ENCODE results near the gene NOTUM.
"Not testable (repeated sequence)": the region's sequence is repeated elsewhere in the genome, so short reads cannot be mapped to it uniquely, and the experiment has no call there.

NOTUM gene

DNA sequence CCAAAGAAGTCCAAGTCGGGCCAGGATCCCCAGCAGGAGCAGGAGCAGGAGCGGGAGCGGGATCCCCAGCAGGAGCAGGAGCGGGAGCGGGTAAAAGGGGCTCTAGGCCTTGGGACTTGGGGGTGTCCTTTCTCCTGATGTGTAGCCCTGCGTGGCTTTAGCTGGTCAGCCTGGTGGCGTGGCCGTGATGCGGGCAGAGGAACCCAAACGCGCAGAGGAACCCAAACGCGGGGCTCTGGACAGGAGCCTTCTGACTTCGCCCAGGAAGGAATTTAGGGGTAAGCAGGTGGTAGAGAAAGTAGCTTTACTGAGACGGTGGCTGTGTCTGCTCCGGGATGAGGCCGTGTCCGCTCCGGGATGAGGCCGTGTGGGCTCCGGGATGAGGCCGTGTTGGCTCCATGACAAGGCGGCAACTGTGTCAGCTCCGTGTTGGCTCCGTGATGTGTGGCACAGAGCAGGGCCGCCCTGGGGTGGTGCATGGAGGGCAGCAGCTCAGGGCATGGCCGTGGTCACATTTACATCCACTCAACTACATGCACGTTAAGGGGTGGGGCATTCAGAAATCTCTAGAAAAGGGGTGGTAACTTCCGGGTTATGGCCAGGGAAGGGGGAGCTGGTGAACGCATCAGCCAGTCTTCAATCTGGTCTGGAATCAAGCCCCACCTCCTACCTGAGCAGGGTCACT is 35.9 kb upstream of the NOTUM start:
- FAIRE-seq = no peak
- no peak for DNase-seq (ENCODE audit: insufficient read length, low spot score)

DNA sequence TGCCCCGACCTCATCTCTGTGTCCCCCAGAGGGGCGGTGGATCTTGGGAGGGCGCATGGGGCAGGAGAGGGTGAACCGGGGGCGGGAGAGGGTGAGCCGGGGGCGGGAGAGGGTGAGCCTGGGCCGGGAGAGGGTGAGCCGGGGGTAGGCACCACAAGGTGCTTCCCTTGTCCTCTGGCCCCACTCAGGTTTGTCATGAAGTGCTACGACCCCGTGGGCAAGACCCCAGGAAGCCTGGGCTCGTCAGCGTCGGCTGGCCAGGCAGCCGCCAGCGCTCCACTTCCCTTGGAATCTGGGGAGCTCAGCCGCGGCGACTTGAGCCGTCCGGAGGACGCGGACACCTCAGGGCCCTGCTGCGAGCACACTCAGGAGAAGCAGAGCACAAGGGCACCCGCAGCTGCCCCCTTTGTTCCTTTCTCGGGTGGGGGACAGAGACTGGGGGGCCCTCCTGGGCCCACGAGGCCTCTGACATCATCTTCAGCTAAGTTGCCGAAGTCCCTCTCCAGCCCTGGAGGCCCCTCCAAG is 35.3 kb upstream of the NOTUM start:
- FAIRE-seq (no peak), DNase-seq (ENCODE audit: insufficient read length, low spot score) (no peak)

DNA sequence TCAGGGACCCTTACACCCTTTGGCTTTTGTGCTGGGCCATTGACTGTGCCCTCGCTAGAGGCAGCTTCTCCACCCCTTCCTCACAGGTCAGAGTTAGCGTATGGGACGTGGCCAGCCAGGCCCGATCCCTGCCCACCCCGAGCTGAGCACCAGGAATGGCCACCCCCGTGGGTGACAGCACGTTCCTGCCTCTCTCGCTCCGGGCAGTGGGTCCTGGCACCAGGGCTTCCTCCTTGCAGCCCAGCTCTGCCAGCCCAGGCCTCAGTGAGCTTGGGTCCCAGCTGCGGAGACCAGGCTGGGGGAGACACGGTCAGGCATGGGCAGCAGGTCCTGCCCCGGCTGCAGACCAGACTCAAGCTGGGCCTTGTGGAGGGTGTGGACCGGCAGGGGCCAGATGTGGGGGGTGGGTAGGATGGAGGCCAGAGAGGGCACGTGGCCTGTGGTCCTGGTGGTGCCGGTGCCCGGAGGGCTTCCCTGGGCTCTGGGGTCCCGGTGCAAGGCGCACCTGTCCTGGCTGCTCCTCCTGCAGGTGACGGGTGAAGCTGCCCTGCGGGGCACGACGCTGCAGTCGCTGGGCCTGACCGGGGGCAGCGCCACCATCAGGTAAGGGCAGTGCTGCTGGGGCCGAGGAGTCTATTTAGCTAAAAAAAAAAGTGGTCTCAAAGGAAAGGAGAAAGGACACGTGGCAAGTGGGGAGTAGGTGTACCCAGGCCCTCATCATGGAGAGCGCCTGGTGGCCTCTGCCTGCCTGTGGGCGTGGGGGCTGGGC is 34.7 kb upstream of the NOTUM start:
- FAIRE-seq = no peak

DNA sequence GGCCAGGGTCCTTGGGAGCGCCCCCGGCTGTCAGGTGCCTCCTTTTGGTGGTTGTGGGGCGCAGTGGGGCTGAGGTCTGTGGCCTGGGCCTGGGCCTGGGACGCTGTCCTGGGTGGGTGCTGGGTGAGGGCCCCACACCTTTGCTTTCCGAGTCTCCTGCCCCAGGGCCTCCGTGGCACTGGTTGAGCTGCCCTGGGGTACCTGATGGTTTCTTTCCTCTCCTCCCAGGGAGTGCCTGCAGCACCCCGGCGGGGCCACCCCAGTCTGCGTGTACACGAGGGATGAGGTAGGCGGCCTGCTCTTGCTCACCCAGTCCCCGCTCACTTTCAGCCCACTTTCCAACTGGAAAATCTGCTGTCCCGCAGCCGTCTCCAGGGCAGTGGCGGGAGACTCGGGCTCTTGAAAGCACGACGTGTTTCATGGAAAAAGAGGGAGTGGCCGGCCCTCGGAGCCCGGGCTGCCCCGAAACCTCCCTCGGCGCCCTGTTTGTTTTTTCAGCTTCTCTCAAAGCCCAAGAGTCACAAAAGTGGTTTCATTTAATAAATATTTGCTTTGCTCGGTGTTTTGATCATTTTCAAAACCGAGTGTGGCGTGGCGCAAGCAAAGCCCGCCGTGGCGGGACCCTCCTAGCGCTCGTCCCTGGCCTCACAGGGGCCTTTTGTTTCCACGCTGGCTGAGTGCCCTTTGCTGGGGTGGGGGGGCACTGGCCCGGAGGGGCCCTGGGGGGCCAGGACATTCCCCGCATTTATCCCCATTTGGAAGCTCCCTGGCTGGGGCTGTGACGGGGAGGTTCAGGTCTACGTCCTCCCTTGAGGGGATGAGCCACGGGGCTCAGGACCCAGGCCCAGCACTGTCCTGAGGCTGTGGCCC is 33.8 kb upstream of the NOTUM start:
- DNase-seq (ENCODE audit: insufficient read length, low spot score) (no peak), FAIRE-seq (no peak)

More for the DNA sequence above, 34.7 kb upstream of the NOTUM start:
- DNase-seq (ENCODE audit: insufficient read length, low spot score) = no peak

- DNase-seq (ENCODE audit: insufficient read length, low spot score) (no peak), FAIRE-seq (no peak)
These were observed 33.0 kb upstream of the NOTUM start for GRCh38 chr17:81993729-81994592.

DNA sequence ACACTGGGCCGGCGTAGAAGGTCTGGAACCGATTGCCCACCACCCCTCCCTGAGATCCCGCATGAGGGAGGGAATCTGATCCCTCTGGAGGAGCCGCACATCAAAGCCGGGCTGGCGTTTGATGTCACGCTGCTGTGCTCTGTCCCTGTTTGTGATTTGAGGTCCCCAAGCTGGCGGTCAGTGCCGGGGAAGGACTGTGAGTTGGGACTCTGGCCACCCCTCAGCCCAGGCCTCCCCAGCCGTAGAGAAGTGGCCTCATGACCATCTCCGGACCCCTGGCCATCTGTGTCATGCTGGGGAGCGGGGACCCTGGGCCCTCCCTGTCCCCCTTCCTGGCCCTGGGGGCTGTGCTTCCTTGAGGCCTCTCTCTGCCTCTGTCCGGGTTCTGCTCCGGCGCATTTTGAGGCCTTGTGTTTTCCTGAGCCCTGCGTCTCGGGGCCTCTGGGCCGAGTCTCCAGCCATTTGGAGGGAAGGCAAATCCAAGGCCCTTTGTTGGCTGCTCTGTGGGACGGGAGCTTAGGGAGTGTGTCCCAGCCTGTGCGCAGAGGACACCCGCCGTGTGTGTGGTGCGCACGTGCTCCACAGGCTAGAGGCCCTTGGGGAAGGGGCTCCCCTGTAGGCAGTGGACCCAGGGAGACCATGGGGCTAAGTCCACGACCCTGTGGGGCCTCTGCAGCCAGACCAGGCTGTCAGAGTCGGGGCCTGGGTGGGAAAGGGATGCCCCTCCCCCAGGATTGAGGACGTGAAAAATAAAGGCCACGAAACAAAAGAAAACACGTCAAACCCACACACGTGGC is 31.5 kb upstream of the NOTUM start:
- FAIRE-seq (no peak), DNase-seq (ENCODE audit: insufficient read length, low spot score) (no peak)

DNA sequence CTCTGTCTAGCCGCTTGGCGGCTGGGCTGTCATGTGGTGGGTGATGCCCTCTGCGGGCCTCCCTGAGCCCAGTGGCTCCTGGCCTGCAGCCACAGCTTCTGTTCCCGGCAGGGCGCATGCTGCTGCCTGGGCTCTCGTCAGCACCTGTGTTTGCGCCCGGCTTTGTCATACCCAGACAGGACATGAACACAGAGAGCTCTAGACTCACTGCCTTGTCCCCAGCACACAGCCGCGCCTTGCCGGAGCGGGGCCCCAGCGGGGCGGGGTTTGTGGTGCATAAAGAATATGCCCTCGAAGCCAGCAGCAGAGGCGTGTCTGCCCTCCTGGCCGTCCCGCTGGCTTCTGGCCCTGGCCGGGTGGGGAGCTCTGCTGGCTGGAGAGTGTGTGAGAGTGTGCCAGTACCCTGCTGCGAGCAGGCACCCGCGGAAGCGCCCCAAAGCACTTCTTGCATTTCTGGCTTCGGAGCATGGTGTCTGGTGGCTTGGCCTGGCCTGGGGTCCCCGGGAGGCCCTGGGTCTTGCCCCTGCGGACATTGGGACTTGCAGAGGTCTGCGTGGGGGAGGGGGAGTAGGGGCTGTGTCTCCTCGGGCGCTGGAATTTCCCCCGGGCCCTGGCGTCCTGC is 30.8 kb upstream of the NOTUM start:
- FAIRE-seq = no peak
- DNase-seq (ENCODE audit: insufficient read length, low spot score) = no peak

DNA sequence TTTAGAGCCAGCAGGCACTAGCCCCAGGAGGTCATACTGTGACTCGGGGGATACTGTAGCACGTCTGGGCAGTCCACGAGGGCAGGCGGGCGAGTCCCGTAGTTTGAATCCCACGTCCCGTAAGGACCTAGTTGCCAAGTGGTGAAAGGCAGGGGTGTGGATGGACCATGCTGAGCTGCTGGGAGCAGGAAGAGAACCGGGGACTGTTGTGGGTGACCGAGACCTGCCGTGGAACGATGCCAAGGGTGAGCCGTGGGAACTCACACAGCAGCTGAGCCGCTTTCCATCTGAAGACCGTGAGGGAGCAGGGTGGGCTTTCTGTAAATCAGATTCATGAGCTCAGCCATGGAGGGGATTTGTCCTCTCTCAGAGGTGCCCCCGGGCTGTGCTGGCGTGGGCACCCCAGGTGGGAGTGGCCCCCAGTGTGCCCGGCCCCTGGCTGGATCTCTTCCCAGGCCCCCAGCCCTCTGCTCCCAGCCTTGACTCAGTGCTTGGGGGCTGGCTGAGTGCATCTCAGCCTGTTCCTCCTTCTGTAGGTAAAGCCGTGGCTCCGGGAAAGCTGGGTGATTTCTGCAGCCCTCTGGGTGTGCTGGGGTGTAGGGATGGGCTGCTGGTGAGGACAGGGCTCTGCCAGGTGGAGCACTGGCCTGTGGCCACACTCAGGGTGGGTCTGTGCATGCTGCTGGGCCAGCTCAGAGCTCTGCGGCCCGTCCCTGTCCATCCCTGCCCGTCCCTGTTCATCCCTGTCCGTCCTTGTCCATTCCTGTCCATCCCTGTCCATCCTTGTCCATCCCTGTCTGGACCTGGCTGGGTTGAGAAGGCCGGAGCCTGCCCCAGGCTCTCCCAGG is 30.1 kb upstream of the NOTUM start:
- FAIRE-seq = no peak
- no peak for DNase-seq (ENCODE audit: insufficient read length, low spot score)

- FAIRE-seq = no peak
These were observed 26.3 kb upstream of the NOTUM start for GRCh38 chr17:81987161-81987770.

GRCh38 chr17:81986606-81987005 is 25.6 kb upstream of the NOTUM start:
- FAIRE-seq = no peak
- DNase-seq (ENCODE audit: insufficient read length, low spot score) = no peak

More at GRCh38 chr17:81987161-81987770, 26.3 kb upstream of the NOTUM start:
- no peak for DNase-seq (ENCODE audit: insufficient read length, low spot score)

GRCh38 chr17:81984773-81985410 is 23.9 kb upstream of the NOTUM start:
- DNase-seq (ENCODE audit: insufficient read length, low spot score) = no peak
- FAIRE-seq = no peak

DNA sequence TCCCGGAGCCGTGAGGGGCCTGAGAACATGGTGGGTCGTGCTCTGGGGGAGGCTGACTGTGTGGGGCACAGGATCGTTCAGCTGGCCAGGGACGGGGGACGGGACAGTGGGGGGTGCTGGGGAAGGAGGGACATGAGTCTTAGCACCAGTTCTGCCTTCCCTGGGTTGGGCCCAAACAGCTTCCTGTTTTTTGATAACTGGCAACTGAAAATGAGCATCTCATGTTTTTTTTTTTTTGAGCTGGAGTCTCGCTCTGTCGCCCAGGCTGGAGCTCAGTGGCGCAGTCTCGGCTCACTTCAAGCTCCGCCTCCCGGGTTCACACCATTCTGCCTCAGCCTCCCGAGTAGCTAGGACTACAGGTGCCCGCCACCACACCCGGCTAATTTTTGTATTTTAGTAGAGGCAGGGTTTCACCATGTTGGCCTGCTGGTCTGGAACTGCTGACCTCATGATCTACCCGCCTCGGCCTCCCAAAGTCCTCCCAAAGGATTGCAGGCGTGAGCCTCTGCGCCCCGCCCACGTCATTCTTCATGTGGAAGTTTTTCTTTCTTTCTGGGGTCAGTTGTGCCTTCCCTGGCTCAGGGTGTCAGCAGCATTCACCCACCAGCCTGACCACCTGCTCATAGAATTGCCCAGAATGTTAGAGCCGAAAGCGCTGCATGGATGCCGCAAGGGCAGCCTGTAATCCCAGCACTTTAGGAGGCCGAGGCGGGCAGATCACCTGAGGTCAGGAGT is 22.8 kb upstream of the NOTUM start:
- FAIRE-seq = no peak
- DNase-seq (ENCODE audit: insufficient read length, low spot score) = no peak

GRCh38 chr17:81983011-81983638 is 22.1 kb upstream of the NOTUM start:
- FAIRE-seq (no peak), DNase-seq (ENCODE audit: insufficient read length, low spot score) (no peak)

DNA sequence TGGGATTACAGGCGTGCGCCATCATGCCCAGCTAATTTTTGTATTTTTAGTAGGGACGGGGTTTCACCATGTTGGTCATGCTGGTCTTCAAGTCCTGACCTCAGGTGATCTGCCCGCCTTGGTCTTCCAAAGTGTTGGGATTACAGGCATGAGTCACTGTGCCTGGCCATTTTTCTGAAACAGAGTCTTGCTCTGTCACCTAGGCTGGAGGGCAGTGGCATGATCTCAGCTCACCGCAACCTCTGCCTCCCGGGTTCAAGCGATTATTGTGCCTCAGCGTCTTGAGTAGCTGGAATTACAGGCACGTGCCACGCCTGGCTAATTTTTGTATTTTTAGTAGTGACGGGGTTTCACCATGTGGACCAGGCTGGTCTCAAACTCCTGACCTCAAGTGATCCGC is 20.5 kb upstream of the NOTUM start:
- FAIRE-seq = not testable (repeated sequence)

DNA sequence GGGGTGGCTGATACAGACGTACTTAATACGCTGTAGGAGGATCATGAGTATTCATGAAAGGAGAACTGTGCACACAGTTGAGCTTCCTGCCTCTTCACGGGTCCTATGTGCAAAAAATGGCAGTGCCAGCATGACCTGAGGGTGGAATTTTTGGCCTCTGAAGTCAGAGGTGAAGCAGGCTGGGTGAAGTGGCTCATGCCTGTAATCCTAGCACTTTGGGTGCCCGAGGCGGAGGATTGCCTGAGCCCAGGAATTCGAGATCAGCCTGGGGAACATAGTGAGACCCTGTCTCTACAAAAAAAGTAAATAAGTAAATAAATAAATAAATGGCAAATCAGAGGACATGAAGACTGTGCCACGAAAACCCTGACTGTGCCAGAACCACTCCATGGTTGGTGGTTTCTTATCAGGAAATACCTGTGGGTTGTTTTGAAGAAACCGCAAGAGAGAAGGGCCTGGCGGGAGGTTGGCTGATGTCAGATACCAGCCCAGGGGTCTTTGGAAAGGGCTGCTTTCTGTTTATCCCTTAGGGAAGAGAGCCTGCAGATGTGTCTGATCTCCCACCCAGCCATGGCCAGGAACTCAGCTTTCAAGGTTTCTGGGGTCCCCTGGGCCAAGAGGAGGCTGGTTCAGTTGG is 19.8 kb upstream of the NOTUM start:
- DNase-seq (ENCODE audit: insufficient read length, low spot score) = no peak
- no peak for FAIRE-seq

More for the DNA sequence above, 20.5 kb upstream of the NOTUM start:
- DNase-seq (ENCODE audit: insufficient read length, low spot score) = not testable (repeated sequence)
